ENCODE measurements around the gene POLDIP2. TPM values are rescaled to one million over a fixed set of nuclear protein-coding genes. Genes with fewer than 3 reads are reported as not detected.

Gene POLDIP2
- total RNA-seq, 4 donors from 2014 or later = 66.8 to 102 (median 90.9) TPM

- Histone ChIP-seq H3K27me3 (peaks cover 0 to 14% (median 0%) of the 10 kb centered on the region in 4 donors), H3K36me3 (peaks cover 0 to 27% (median 0%) of the 10 kb centered on the region in 3 donors), H3K4me1 (peaks cover 0 to 34% (median 6%) of the 10 kb centered on the region in 3 donors), H3K27ac (peak overlapping the region in 3 of 4 donors; percentile 2 to 58 (median 52)), H3K4me3 (peak overlapping the region; percentile 36 to 73 (median 55)), H3K9me3 (no peaks in the 10 kb centered on the region)
- TF ChIP-seq CTCF (IDR thresholded peaks at IDR 0.05) (no peak), POLR2A (IDR thresholded peaks at IDR 0.05) (no peak)
- intact Hi-C loops (cut with DNase I) = no loop called here
- WGBS, 2 donors = 4% methylated on average over 14 of the region's 29 CpGs; no CpG with 5 or more reads in 1 of the 2 donors
- no peak for DNase-seq
These were observed 27.7 kb upstream of the POLDIP2 start for GRCh38 chr17:28385037-28385400.

GRCh38 chr17:28384281-28385036 lies 27.1 kb upstream of the POLDIP2 start:
- Histone ChIP-seq H3K27ac (peak overlapping the region; percentile 2 to 65 (median 55)), H3K4me1 (peaks cover 0 to 34% (median 6%) of the 10 kb centered on the region in 3 donors), H3K27me3 (peaks cover 0 to 14% (median 0%) of the 10 kb centered on the region in 4 donors), H3K36me3 (peaks cover 0 to 21% (median 0%) of the 10 kb centered on the region in 3 donors), H3K4me3 (peak overlapping the region; percentile 36 to 73 (median 55)), H3K9me3 (no peaks in the 10 kb centered on the region)
- 16 to 29% methylated on average over 11 of the region's 56 CpGs for WGBS, 2 donors
- no peak for TF ChIP-seq CTCF (IDR thresholded peaks at IDR 0.05)
- TF ChIP-seq POLR2A (IDR thresholded peaks at IDR 0.05) = peak in 1 of 4 donors; percentile 41
- no peak for DNase-seq
- intact Hi-C loops (cut with DNase I) = no loop called here

- DNase-seq = no peak
- peaks cover 0 to 34% (median 6%) of the 10 kb centered on the region in 3 donors for H3K4me1 ChIP-seq
- TF ChIP-seq POLR2A (IDR thresholded peaks at IDR 0.05) (no peak), CTCF (IDR thresholded peaks at IDR 0.05) (peak in 2 of 6 experiments; percentile 13 to 30)
- no peaks in the 10 kb centered on the region for H3K9me3 ChIP-seq
- H3K27me3 ChIP-seq = peaks cover 0 to 14% (median 0%) of the 10 kb centered on the region in 4 donors
- intact Hi-C loops (cut with DNase I) = no loop called here
- WGBS, 2 donors = 30% methylated on average over 14 of the region's 72 CpGs; no CpG with 5 or more reads in 1 of the 2 donors
- no peak overlapping the region for H3K27ac ChIP-seq
- peak overlapping the region in 3 of 4 donors; percentile 16 to 32 (median 25) for H3K4me3 ChIP-seq
- H3K36me3 ChIP-seq = no peaks in the 10 kb centered on the region
These were observed 24.0 kb upstream of the POLDIP2 start for GRCh38 chr17:28381141-28381825.

- intact Hi-C loops (cut with DNase I) = no loop called here
- DNase-seq = no peak
- no peak overlapping the region for H3K27ac ChIP-seq
- H3K36me3 ChIP-seq = no peaks in the 10 kb centered on the region
- no peak for TF ChIP-seq POLR2A (IDR thresholded peaks at IDR 0.05)
- no peak for TF ChIP-seq CTCF (IDR thresholded peaks at IDR 0.05)
- H3K4me3 ChIP-seq = no peak overlapping the region
- 53 to 65% methylated on average over 10 of the region's 10 CpGs for WGBS, 2 donors
- H3K4me1 ChIP-seq = peaks cover 0 to 25% (median 6%) of the 10 kb centered on the region in 3 donors
- H3K27me3 ChIP-seq = peaks cover 0 to 14% (median 0%) of the 10 kb centered on the region in 4 donors
- no peaks in the 10 kb centered on the region for H3K9me3 ChIP-seq
These were observed 22.8 kb upstream of the POLDIP2 start for GRCh38 chr17:28379814-28380801.
